DMS79 (cell line): Measurements from ENCODE around the gene MCCC1.
A peak's percentile ranks its signal among the peaks of the same experiment; 100 is the strongest.
"Not testable (repeated sequence)": the region's sequence is repeated elsewhere in the genome, so short reads cannot be mapped to it uniquely, and the experiment has no call there.

Experiments used
- DNase-seq: peaks from one replicate; lab custom pipeline; 2025; lab: John Stamatoyannopoulos, UW

MCCC1 gene

DNA sequence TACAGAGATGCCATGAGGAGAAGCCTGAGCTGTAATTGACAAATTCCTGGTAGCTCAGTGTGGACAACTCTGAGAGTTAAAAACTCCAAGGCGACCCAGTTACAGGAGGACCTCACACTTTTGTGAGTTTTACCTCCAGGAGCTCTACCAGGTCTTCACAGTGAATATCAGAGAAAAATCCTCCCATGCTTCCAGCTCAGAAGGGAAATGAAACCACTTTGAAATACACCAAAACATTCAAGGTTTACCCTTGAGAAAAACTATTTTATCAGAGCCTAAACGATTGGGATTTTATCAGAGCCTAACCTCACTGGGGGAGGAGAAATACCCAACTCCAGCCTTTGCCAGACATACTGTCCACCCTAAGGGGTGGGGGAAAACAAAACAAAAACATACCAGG is 52.4 kb downstream of the MCCC1 start:
- DNase-seq: no peak

DNA sequence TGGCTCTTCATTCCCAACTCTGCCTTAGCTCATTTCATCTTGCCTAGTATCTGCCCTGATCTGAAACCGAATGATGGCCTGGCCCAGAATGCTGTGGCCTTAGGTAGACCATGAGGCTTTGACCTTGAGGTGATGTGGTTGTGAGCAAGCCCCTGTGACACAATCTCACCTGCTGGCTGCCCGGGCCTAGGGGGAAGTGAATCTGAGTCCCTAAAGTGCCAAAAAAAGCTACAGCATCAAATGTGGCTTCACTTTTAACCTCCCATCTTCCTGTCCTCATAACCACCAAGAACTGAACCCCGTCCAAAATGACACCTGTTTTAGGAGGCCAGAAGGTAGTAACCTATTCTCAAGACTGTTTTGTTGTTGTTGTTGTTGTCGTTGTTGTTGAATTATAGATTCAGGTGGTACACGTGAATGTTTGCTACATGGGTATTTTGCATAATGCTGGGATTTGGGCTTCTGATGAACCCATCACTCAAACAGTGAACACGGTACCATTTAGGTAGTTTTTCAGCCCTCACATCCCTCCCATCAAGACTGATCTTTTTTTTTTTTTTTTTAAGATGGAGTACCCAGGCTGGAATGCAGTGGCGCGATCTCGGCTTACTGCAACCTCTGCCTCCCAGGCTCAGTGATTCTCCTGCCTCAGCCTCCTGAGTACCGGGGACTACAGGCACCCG is 54.6 kb downstream of the MCCC1 start:
- no peak for DNase-seq

DNA sequence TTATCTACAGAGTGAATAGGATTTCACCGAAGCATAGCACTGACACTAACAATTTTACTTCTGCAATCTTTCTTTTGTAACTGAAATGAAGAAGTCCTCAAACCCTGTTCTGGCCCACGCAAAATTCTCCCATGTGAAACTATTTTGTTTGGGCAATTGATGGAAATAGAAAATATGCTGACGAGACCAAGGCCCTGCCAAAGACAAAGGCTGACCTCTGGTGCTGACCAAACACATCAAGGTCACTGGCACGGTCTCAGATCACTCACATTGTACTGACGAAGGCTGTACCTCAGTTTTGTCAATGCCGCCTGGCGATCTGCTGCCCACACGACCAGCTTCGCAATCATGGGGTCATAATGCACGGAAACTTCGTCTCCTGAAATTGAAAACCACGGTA is 60.5 kb downstream of the MCCC1 start:
- no peak for DNase-seq

- no peak for DNase-seq
Observed at GRCh38 chr3:183038221-183038620, 61.1 kb downstream of the MCCC1 start.

DNA sequence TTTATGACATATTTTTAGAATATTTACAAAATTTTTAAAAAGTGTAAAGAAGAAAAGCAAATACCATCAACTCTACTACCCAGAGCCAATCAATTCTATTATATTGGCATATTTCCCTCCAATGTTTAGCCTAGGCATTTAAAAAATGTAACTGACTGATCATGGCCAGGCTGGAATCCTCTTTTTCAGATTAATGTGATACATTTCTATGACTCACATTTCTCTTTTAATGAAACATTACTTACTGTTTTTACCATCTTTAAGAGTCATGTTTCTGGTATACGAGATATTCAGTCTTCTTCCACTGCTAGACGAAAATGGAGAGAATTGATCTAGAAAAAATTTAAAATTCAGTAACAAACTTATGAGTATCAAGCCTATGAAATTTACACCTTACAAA is 65.5 kb downstream of the MCCC1 start:
- no peak for DNase-seq

GRCh38 chr3:183032880-183033555 is 66.3 kb downstream of the MCCC1 start:
- DNase-seq: no peak

- no peak for DNase-seq
Observed at GRCh38 chr3:183031826-183032225, 67.5 kb downstream of the MCCC1 start.

DNA sequence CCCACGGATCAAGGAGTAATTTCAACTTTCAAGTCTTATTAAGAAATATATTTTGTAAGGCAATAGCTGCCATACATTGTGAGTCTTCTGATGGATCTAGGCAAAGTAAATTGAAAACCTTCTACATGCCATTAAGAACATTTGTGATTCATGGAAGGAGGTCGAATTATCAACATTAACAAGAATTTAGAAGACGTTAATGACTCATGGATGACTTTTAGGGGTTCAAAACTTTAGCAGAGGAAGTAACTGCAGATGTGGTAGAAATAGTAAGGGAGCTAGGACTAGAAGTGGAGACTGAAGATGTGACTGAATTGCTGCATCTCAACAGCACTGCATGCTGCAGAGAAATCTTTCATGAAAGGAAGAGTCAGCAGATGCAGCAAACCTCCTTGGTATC is 70.9 kb downstream of the MCCC1 start:
- no peak for DNase-seq

DNA sequence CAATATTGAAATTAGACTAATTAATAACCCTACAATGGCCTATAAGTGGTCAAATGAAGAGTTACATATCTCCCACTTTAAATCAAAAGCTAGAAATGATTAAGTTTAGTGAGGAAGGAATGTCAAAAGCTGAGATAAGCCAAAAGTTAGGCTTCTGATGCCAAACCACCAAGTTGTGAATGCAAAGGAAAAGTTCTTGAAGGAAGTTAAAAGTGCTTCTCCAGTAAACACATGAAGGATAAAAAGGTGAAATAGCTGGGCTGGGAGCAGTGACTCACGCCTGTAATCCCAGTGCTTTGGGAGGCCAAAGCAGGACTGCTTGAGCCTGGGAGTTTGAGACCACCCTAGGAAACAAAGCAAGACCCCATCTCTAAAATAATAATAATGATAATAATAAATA is 72.0 kb downstream of the MCCC1 start:
- no peak for DNase-seq

- no peak for DNase-seq
Observed at GRCh38 chr3:183022936-183023516, 76.3 kb downstream of the MCCC1 start.

DNA sequence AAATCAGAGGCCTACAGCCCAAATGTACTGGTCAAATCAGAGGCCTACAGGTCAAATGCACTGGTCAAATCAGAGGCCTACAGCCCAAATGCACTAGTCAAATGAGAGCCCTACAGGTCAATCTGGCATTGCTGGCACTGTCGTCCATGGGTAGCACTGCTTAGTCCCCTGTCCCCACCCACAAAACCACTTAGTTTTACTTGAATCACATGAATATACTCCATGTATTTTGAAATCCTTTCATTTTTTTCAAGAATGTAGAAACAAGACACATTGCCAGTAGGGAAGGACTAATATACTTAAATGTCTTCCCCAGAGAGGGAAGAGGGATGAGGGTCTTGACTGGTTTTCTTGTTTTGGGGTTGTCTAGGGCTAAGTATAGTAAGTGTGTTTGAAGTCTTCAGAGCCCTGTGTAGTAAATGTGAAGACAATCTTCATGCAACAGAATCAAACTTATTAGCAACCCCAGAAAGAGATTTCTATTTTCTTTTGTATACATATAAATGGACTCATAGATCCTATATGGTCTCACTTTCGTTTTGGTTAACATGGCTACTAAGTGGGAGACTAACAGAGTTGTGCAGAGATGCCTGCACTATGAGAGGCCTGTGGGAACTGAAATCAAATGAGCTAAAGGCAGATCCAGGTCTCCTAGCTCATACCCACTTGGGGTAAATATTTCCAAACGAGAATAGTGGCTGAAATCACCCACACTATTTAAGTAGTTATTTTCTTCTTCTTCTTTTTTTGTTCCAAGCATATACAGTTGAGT is 80.7 kb downstream of the MCCC1 start:
- no peak for DNase-seq

DNA sequence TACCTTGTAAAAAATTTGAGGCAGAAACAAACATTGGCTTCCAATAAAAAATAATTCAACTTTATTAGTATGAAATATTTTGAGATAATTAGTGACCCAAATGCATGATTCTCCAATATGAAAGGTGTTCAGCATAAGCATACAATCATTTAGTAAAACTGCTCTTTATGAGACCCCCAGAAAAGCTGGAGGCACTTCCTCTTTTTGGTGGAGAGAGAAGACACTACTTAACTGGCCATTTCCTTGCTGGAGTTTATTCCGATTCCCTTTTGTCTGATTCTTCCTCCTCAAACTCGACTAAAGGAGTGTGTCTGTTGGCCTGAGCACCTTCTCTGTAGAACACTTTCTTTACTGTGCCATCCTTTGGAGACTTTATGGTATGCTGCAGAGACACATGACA is 84.1 kb downstream of the MCCC1 start:
- DNase-seq: no peak

DNA sequence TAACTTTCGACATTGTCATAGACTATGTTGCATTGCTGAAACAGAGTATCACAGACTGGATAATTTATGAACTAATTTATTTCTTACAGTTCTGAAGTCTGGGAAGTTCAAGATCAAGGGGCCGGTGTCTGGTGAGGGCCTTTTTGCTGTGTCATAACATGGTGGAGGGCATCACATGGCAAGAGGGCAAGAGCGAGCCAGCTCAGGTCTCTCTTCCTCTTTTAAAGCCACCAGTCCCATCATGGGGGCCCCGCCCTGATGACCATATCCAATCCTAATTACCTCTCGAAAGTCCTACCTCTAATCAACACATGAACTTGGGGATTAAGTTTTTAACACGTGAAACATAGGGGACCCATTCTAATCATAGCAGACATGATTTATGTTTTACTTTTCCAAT is 85.4 kb downstream of the MCCC1 start:
- no peak for DNase-seq

GRCh38 chr3:183013074-183013473 is 86.2 kb downstream of the MCCC1 start:
- no peak for DNase-seq

DNA sequence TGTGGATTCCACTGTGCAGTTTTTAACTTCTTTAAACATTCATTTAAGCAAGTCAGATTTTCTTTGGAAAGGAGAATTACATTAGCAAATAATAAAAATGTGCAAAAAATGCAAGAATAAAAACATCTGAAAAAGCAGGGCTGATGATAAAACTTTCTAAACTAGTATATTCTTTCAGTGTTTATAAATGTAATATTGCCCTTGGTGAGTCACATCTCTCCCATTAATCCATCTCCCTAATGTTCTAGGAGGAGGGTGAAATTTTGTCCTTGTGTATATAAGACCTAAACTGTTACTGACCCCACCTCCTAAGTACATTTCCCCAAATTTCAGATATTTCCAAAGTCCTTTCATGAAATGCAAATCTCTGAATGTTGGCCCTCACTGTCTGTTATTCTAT is 90.5 kb downstream of the MCCC1 start:
- DNase-seq: no peak

- DNase-seq: no peak
Observed at GRCh38 chr3:183008303-183008702, 91.0 kb downstream of the MCCC1 start.

DNA sequence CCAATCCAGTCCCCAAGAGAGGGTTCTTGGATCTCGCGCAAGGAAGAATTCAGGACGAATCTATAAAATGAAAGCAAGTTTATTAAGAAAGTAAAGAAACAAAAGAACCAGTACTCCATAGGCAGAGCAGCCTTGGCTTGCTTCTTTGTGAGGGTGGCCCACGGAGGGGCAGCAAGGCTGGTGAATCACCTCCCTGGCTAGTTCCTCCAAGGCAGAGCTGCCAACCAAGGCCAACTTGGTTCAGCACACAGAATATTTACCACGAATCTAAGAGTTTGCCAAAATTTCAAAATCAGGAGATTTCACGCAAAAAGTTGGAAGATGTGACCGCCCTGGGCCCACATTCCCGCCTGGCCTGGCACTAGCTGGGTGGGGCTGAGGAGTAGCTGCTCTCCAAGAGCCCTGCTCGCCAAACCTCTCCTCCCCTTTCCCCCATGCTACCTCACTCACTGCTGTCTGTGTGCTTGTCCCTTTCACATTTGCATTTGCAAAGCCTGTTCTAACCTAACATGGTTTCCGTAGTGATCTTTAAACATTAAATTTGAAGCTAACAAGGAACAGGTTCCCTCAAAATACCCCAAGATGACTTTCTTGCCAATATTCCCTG is 92.8 kb downstream of the MCCC1 start:
- no peak for DNase-seq

DNA sequence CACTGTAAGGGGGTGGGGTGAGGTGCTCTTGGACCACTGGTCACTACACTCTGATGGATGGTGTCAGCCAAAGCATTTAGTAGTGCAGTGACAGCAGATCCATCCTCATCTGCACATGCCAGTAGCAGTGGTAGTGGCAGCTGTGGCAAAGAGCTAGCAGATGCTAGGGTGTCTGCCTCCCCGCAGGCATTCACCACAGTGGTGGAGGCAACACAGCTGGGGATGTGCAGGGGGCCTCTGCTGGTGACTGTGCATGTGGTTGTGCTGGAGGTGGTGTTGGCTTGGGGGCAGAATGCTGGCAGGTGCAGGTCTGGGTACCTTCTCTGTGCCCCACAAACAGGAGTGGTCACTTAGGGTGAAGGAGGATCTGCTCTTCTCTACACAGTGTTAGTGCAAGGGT is 99.5 kb downstream of the MCCC1 start:
- no peak for DNase-seq

DNA sequence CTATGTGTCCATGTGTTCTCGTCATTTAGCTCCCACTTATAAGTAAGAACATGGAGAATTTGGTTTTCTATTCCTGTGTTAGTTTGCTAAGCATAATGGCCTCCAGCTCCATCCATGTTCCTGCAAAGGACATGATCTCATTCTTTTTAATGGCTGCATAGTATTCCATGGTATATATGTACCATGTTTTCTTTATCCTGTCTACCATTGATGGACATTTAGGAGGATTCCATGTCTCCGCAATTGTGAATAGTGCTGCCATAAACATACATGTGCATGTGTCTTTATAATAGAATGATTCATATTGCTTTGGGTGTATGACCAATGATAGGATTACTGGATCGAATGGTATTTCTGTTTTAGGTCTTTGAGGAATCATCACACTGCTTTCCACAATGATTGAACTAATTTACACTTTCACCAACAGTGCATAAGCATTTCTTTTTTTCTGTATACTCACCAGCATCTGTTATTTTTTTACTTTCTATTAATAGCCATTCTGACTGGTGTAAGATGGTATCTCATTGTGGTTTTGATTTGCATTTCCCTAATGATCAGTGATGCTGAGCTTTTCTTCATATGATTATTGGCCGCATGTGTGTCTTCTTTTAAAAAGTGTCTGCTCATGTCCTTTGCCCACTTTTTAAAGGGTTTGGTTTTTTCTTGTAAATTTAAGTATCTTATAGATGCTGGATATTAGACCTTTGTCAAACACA is 105.7 kb downstream of the MCCC1 start:
- not testable (repeated sequence) for DNase-seq

- DNase-seq: peak; percentile 67
Observed at GRCh38 chr3:182989566-182989965, 109.7 kb downstream of the MCCC1 start.

GRCh38 chr3:182986021-182986420 is 113.3 kb downstream of the MCCC1 start:
- DNase-seq: no peak

DNA sequence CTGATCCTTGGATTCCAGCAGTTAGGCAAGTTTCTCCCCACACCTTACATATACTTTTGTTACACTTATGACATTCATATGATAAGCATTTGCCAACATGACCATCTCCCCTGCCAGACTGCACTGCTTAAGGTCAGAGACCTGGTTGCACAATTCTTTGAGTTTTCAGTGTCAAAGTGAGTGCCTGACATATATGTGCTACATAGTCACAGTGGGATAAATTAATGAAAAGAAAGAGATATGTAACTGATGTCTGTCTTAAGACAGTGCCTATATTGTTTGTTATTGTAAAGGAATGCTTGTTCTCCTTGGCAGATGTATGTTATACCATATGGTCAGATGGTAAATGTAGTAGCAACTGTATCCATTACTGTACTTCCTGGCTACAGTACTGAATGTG is 115.4 kb downstream of the MCCC1 start:
- no peak for DNase-seq
